Measurements from ENCODE around the gene ZBTB40. TPM values are rescaled to one million over a fixed set of nuclear protein-coding genes. Genes with fewer than 3 reads are reported as not detected.

The ZBTB40 gene
- total RNA-seq, 6 experiments from 2014 or later = 8.8 to 12.2 (median 10.7) TPM

DNA sequence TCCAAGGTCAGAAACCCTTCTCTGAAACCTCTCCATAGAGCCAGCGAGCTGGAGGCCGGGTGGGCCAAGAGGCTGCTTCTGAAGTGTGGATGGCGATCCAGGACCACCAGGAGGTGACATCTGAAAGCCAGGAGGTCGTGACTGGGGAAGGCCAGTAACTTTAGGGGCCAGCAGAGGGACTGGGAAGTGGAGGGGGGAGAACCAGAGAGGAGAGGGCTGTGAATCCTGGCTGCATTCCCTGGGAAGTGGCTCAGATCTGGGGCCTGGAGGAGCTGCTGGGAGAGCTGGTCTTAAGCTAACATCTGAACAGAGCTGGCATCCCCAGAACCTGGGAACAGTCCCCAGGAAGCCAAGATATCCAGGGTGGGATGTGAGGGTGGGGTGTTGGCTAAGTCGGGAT lies 100.4 kb downstream of the ZBTB40 start:
- no peaks in the 10 kb centered on the region for H3K9me3 Mint-ChIP-seq
- H3K4me1 Mint-ChIP-seq (ENCODE audit: low read depth) = peaks cover 1% of the 10 kb centered on the region; the same call in 1 of the 2 replicates
- no peak overlapping the region for H3K27ac Mint-ChIP-seq
- peaks cover 77% of the 10 kb centered on the region for H3K27me3 Mint-ChIP-seq (ENCODE audit: insufficient read depth)
- DNase-seq = no peak
- no peaks in the 10 kb centered on the region for H3K36me3 Mint-ChIP-seq (ENCODE audit: low read depth)
- TF ChIP-seq, protein P1, sequence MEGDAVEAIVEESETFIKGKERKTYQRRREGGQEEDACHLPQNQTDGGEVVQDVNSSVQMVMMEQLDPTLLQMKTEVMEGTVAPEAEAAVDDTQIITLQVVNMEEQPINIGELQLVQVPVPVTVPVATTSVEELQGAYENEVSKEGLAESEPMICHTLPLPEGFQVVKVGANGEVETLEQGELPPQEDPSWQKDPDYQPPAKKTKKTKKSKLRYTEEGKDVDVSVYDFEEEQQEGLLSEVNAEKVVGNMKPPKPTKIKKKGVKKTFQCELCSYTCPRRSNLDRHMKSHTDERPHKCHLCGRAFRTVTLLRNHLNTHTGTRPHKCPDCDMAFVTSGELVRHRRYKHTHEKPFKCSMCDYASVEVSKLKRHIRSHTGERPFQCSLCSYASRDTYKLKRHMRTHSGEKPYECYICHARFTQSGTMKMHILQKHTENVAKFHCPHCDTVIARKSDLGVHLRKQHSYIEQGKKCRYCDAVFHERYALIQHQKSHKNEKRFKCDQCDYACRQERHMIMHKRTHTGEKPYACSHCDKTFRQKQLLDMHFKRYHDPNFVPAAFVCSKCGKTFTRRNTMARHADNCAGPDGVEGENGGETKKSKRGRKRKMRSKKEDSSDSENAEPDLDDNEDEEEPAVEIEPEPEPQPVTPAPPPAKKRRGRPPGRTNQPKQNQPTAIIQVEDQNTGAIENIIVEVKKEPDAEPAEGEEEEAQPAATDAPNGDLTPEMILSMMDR (IDR thresholded peaks at IDR 0.05) = no peak
- H3K4me3 Mint-ChIP-seq = no peak overlapping the region

DNA sequence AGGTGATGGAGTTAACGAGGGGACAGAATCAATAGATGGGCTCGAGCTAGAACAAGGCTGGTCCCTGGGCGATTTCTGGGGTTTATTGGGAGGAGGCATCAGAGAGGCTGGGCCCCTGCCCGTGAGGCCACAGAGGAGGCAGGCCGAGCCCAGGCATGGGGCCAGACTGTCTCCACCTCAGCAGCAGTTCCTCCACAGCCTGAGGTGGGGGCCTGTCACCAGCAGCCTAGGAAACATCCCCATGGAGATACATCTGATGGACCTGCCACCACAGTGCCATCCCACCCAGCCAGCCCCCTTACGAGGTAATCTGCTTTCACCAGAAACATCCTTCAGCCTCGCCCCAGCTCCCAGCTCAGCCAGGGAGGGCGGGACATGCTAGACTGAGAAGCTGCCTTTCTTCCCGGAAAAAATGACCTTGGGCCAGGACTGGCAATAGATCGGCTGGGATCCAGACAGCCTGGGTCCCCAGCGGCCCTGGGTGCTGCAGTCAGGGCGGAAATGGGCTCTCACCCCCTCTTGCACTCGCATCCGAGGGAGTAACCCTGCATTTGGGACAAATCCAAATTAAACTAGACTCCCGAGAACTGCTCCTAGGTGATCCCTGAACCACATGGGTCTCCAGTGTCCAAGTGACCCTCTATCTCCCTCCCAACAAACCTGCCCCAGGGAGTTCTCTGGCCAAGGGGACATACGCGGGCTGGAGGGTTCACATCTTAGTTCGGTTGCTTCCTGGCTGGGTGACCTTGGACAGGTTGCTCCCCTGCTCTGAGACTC lies 101.6 kb downstream of the ZBTB40 start:
- Mint-ChIP-seq H3K9me3 (no peaks in the 10 kb centered on the region), H3K4me1 (ENCODE audit: low read depth) (peaks cover 7% of the 10 kb centered on the region; the same call in 1 of the 2 replicates), H3K27me3 (ENCODE audit: insufficient read depth) (peaks cover 78% of the 10 kb centered on the region), H3K4me3 (no peak overlapping the region), H3K36me3 (ENCODE audit: low read depth) (no peaks in the 10 kb centered on the region), H3K27ac (no peak overlapping the region)
- no peak for DNase-seq
- TF ChIP-seq, protein P1 (IDR thresholded peaks at IDR 0.05) = no peak

DNA sequence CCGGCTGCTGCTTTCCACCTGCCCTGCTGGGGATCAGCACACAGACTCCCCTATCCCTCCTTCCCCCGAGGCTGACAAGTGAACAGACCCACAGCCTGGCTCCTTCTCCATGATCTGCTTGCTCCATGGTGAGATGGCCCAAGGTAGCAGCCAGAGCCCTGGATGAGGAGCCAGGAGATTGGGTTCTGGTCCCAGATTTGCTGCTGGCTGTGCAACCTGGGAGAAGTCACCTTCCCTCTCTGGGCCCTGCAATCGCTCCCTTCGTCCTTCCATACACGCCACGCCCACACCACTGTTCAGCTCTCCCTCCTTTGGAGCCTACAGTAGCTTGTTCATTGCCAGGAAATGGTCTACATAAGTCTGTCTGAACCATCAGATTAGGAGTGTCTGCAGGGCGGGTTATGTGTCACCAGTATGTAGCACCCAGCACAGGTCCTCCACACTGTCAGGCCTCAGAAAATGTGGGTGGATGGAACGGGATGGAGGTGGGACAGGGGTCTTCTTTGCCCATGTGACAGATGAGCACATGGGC lies 102.4 kb downstream of the ZBTB40 start:
- no peak overlapping the region for H3K4me3 Mint-ChIP-seq
- no peaks in the 10 kb centered on the region for H3K36me3 Mint-ChIP-seq (ENCODE audit: low read depth)
- TF ChIP-seq, protein P1 (IDR thresholded peaks at IDR 0.05) = no peak
- no peaks in the 10 kb centered on the region for H3K9me3 Mint-ChIP-seq
- H3K4me1 Mint-ChIP-seq (ENCODE audit: low read depth) = peaks cover 7% of the 10 kb centered on the region; the same call in 1 of the 2 replicates
- peaks cover 76% of the 10 kb centered on the region for H3K27me3 Mint-ChIP-seq (ENCODE audit: insufficient read depth)
- H3K27ac Mint-ChIP-seq = no peak overlapping the region
- no peak for DNase-seq

DNA sequence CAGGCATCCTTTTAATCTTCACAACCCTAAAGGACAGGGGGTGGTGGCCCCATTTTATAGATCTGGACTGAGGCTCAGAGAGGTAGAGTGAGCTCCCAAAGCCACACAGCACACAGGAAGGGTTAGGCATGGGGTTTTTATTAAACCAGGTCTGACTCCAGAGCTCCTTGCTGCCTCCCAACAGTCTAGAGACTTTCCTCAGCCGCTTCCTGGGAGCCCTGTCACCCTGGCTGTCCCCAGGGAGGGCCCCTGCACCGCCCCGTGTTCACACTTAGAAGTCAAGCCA lies 103.7 kb downstream of the ZBTB40 start:
- no peak for DNase-seq
- TF ChIP-seq, protein P1 (IDR thresholded peaks at IDR 0.05) = no peak
- Mint-ChIP-seq H3K27me3 (ENCODE audit: insufficient read depth) (peaks cover 72% of the 10 kb centered on the region), H3K27ac (no peak overlapping the region), H3K9me3 (no peaks in the 10 kb centered on the region), H3K36me3 (ENCODE audit: low read depth) (no peaks in the 10 kb centered on the region), H3K4me1 (ENCODE audit: low read depth) (peaks cover 7% of the 10 kb centered on the region; the same call in 1 of the 2 replicates), H3K4me3 (no peak overlapping the region)

DNA sequence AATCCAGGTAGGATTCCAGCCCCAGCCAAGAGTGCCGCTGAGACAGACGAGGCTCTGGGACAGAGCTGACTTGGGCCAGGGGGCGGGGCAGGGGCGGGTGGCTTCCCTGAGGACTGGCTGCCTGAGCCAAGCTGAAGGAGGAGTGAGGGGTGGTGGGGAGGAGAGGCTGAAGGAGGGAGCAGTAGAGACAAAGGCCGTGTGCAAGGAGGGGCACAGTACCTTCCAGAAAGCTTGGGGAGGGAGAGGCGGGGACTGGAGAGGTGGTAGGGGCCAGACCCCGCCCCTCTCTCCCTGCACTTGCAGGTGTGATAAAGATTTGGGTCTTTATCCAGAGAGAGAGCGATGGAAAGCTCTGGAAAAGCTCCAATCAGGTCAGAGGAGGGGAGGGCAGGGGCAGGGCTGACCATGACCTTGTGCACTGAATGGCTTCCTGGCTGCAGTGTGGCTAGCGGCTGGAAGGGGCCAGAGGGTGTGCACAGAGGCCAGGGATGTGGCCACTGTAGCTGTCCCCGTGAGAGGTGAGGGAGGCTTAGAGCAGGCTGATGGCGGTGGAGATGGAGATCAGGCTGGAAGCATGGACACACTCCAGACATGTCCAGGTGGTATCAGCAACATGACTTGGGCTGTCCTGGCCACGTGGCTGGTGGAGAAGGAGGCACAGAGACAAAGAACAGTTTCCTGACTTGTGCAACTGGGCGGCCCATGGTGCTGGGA lies 104.9 kb downstream of the ZBTB40 start:
- H3K27ac Mint-ChIP-seq = no peak overlapping the region
- no peak overlapping the region for H3K4me3 Mint-ChIP-seq
- TF ChIP-seq, protein P1 (IDR thresholded peaks at IDR 0.05) = no peak
- H3K36me3 Mint-ChIP-seq (ENCODE audit: low read depth) = no peaks in the 10 kb centered on the region
- DNase-seq = no peak
- H3K27me3 Mint-ChIP-seq (ENCODE audit: insufficient read depth) = peaks cover 68% of the 10 kb centered on the region
- H3K9me3 Mint-ChIP-seq = no peaks in the 10 kb centered on the region
- peaks cover 7% of the 10 kb centered on the region; the same call in 1 of the 2 replicates for H3K4me1 Mint-ChIP-seq (ENCODE audit: low read depth)
